Measurements from ENCODE around the gene CACNA2D1.

DNA sequence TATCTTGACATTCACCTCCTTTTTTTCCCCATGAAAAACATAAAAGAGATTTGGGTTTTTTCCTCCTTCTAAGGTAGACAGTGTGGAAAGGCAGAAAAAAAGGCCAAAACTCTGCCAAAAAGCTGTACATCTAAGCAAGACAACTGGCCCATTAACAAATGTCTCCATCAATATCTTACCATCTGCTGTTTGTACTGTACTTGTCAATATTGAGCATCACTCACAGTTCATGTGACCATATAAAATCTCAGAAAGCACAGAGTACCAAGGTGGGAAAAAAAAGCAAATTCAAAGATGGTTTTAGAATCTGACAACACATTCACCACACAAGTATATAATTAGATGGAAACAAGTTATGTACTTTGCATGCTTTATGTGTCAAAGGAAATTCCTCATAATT is 52.6 kb downstream of the CACNA2D1 start:
- TF ChIP-seq, protein P1, sequence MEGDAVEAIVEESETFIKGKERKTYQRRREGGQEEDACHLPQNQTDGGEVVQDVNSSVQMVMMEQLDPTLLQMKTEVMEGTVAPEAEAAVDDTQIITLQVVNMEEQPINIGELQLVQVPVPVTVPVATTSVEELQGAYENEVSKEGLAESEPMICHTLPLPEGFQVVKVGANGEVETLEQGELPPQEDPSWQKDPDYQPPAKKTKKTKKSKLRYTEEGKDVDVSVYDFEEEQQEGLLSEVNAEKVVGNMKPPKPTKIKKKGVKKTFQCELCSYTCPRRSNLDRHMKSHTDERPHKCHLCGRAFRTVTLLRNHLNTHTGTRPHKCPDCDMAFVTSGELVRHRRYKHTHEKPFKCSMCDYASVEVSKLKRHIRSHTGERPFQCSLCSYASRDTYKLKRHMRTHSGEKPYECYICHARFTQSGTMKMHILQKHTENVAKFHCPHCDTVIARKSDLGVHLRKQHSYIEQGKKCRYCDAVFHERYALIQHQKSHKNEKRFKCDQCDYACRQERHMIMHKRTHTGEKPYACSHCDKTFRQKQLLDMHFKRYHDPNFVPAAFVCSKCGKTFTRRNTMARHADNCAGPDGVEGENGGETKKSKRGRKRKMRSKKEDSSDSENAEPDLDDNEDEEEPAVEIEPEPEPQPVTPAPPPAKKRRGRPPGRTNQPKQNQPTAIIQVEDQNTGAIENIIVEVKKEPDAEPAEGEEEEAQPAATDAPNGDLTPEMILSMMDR (IDR thresholded peaks at IDR 0.05 in 2 of 3, conservative IDR thresholded peaks at IDR 0.05 in 1 of 3; ENCODE audit: borderline replicate concordance in 1 of 3, insufficient read depth in 1 of 3, low read depth in 2 of 3, low read length in 2 of 3) = no peak
- TF ChIP-seq RAD21 (IDR thresholded peaks at IDR 0.05; ENCODE audit: low read depth) (no peak), YY1 (IDR thresholded peaks at IDR 0.05; ENCODE audit: extremely low read depth, insufficient replicate concordance, low read depth, low read length) (no peak), ELF1 (IDR thresholded peaks at IDR 0.05; ENCODE audit: borderline replicate concordance, low read depth) (no peak), POLR2A (IDR thresholded peaks at IDR 0.05; ENCODE audit: borderline replicate concordance, extremely low read depth, insufficient read depth, insufficient read length) (no peak), JUND (IDR thresholded peaks at IDR 0.05) (no peak), ZNF274 (IDR thresholded peaks at IDR 0.05; ENCODE audit: low read depth, low read length) (no peak), CEBPB (IDR thresholded peaks at IDR 0.05; ENCODE audit: low read depth) (no peak), POLR2AphosphoS5 (IDR thresholded peaks at IDR 0.05; ENCODE audit: low read depth, low read length) (no peak)

All from HCT116 (cell line).